Frontal cortex (tissue), 4 donors: ENCODE results near the gene TOMM5. TPM values are rescaled to one million over a fixed set of nuclear protein-coding genes. Genes with fewer than 3 reads are reported as not detected.

Experiments used
- DNase-seq, 2 donors: peaks; one replicate each; pipeline ENCODE4 v3.0.0; 2012; ENCODE audit warnings: low spot score in 2 of 2
- FAIRE-seq: peaks from 2 replicates; lab custom pipeline; 2012; peaks lifted over from hg19 to GRCh38; lab: Jason Lieb, UNC
- total RNA-seq: library from RNA; depleted of rRNA; stranded (reverse); fragments of >200 nt; gene quantifications from one replicate; pipeline ENCODE4 v1.2.3, GENCODE V29; 2014
- donor health status: control.
- donor health status: control.
- donor health status: control.

TOMM5 gene
- total RNA-seq, 1 donor from 2014 or later, result 75.0 TPM

GRCh38 chr9:37565661-37566618 lies 26.5 kb downstream of the TOMM5 start:
- DNase-seq (no peak), FAIRE-seq (no peak)

GRCh38 chr9:37564916-37565315 lies 27.5 kb downstream of the TOMM5 start:
- no peak for DNase-seq
- FAIRE-seq, result no peak

GRCh38 chr9:37563806-37564513 lies 28.4 kb downstream of the TOMM5 start:
- no peak for FAIRE-seq
- DNase-seq, result no peak

- DNase-seq, result no peak
- FAIRE-seq, result no peak
Measured at GRCh38 chr9:37562826-37563225, 29.6 kb downstream of the TOMM5 start.

GRCh38 chr9:37561682-37562081 lies 30.7 kb downstream of the TOMM5 start:
- DNase-seq (no peak), FAIRE-seq (no peak)

- DNase-seq (no peak), FAIRE-seq (no peak)
Measured at GRCh38 chr9:37559855-37560592, 32.4 kb downstream of the TOMM5 start.

GRCh38 chr9:37559125-37559524 lies 33.3 kb downstream of the TOMM5 start:
- no peak for FAIRE-seq

GRCh38 chr9:37555786-37556185 lies 36.6 kb downstream of the TOMM5 start:
- FAIRE-seq (no peak), DNase-seq (no peak)

More at GRCh38 chr9:37559125-37559524, 33.3 kb downstream of the TOMM5 start:
- DNase-seq, result no peak

GRCh38 chr9:37554318-37554717 lies 38.1 kb downstream of the TOMM5 start:
- DNase-seq (no peak), FAIRE-seq (no peak)

GRCh38 chr9:37551888-37552287 lies 40.5 kb downstream of the TOMM5 start:
- DNase-seq (no peak), FAIRE-seq (no peak)

GRCh38 chr9:37551468-37551867 lies 40.9 kb downstream of the TOMM5 start:
- no peak for DNase-seq
- FAIRE-seq, result no peak

GRCh38 chr9:37550781-37551180 lies 41.6 kb downstream of the TOMM5 start:
- FAIRE-seq (no peak), DNase-seq (no peak)

GRCh38 chr9:37549527-37549926 lies 42.9 kb downstream of the TOMM5 start:
- no peak for FAIRE-seq
- DNase-seq, result no peak

- FAIRE-seq, result no peak
- no peak for DNase-seq
Measured at GRCh38 chr9:37547328-37547878, 45.0 kb downstream of the TOMM5 start.

- FAIRE-seq (no peak), DNase-seq (no peak)
Measured at GRCh38 chr9:37543468-37543867, 48.9 kb downstream of the TOMM5 start.

GRCh38 chr9:37542895-37543294 lies 49.5 kb downstream of the TOMM5 start:
- no peak for FAIRE-seq
- no peak for DNase-seq

- FAIRE-seq (no peak), DNase-seq (no peak)
Measured at GRCh38 chr9:37542488-37542887, 49.9 kb downstream of the TOMM5 start.

GRCh38 chr9:37541465-37541864 lies 50.9 kb downstream of the TOMM5 start:
- DNase-seq (no peak), FAIRE-seq (no peak)

GRCh38 chr9:37540634-37541033 lies 51.8 kb downstream of the TOMM5 start:
- DNase-seq, result no peak
- FAIRE-seq, result no peak

- FAIRE-seq, result no peak
- no peak for DNase-seq
Measured at GRCh38 chr9:37539634-37540033, 52.8 kb downstream of the TOMM5 start.
